HepG2 (cell line): ENCODE data around the gene KPNA3.

Experiments
- ATF2 ChIP-seq: sonication (generic); formaldehyde crosslinking; IDR thresholded peaks from 2 replicates; pipeline ENCODE4 v1.4.0; 2020; ENCODE audit warnings: missing genetic modification reagents
- BCL3 ChIP-seq: sonication (generic); formaldehyde crosslinking; IDR thresholded peaks from 2 replicates; pipeline ENCODE4 v1.5.1; 2020; ENCODE audit warnings: mild to moderate bottlenecking, missing genetic modification reagents, moderate library complexity
- CHD4 ChIP-seq: fragments of 200-600 bp; sonication (generic); IDR thresholded peaks from 2 replicates; pipeline ENCODE4 v1.7.0; 2017; ENCODE audit warnings: mild to moderate bottlenecking, low read length, borderline replicate concordance
- CREM ChIP-seq, 2 experiments: sonication (generic) in 1 of 2; formaldehyde crosslinking in 1 of 2; IDR thresholded peaks; 2 replicates each; pipeline versions ENCODE4 v1.4.0 to v1.6.1; 2016 to 2020; ENCODE audit warnings: antibody characterized with exemption in 1 of 2, mild to moderate bottlenecking in 1 of 2, missing genetic modification reagents in 1 of 2
- CTCF ChIP-seq: sonication (generic); formaldehyde crosslinking; IDR thresholded peaks from 2 replicates; pipeline ENCODE4 v1.5.0; 2020; ENCODE audit warnings: mild to moderate bottlenecking, missing genetic modification reagents, moderate library complexity
- DZIP1 ChIP-seq: sonication (generic); formaldehyde crosslinking; IDR thresholded peaks from 2 replicates; pipeline ENCODE4 v1.5.0; 2020; ENCODE audit warnings: mild to moderate bottlenecking, missing genetic modification reagents
- E2F1 ChIP-seq: sonication (generic); formaldehyde crosslinking; IDR thresholded peaks from 2 replicates; pipeline ENCODE4 v1.5.0; 2020; ENCODE audit warnings: missing genetic modification reagents
- E2F5 ChIP-seq: sonication (generic); formaldehyde crosslinking; conservative IDR thresholded peaks from 2 replicates; pipeline ENCODE4 v1.4.0; 2020; ENCODE audit warnings: missing genetic modification reagents
- ETV6 ChIP-seq: sonication (generic); formaldehyde crosslinking; conservative IDR thresholded peaks from 2 replicates; pipeline ENCODE4 v1.4.0; 2020; ENCODE audit warnings: missing genetic modification reagents
- SMARCC2 ChIP-seq: fragments of 450-650 bp; IDR thresholded peaks from 2 replicates; pipeline ENCODE4 v1.6.1; 2017; ENCODE audit warnings: antibody characterized with exemption, mild to moderate bottlenecking

- TF ChIP-seq CHD4 (no peak), ETV6 (CRISPR knock-in tag) (no peak), CTCF (CRISPR knock-in tag) (peak; percentile 31; the same call in 1 of the 2 replicates), SMARCC2 (no peak), E2F5 (no peak), E2F1 (CRISPR knock-in tag) (no peak), DZIP1 (CRISPR knock-in tag) (no peak), ATF2 (CRISPR knock-in tag) (no peak), CREM (IDR thresholded peaks at IDR 0.05) (no peak), CREM (CRISPR knock-in tag; IDR thresholded peaks at IDR 0.05) (no peak), BCL3 (CRISPR knock-in tag) (no peak)
These were observed 44.0 kb upstream of the KPNA3 start for GRCh38 chr13:49836516-49836915.
